Raji (cell line): ENCODE measurements around the gene EFCAB6.

Experiments
- POLR2A ChIP-seq: IDR thresholded peaks from 2 replicates; pipeline ENCODE4 v1.6.1; 2011; ENCODE audit warnings: low read depth, low read length, control low read depth; ENCODE audit not compliant: insufficient read depth

The EFCAB6 gene

GRCh38 chr22:43753688-43754087 lies 58.4 kb downstream of the EFCAB6 start:
- no peak for TF ChIP-seq POLR2A

- no peak for TF ChIP-seq POLR2A
Measured at GRCh38 chr22:43750751-43751150, 61.4 kb downstream of the EFCAB6 start.

- no peak for TF ChIP-seq POLR2A
Measured at GRCh38 chr22:43749473-43749872, 62.6 kb downstream of the EFCAB6 start.

- TF ChIP-seq POLR2A = no peak
Measured at GRCh38 chr22:43747877-43748276, 64.2 kb downstream of the EFCAB6 start.

GRCh38 chr22:43747058-43747457 lies 65.0 kb downstream of the EFCAB6 start:
- TF ChIP-seq POLR2A = no peak

GRCh38 chr22:43745783-43746356 lies 66.2 kb downstream of the EFCAB6 start:
- TF ChIP-seq POLR2A = no peak

- TF ChIP-seq POLR2A = no peak
Measured at GRCh38 chr22:43745411-43745770, 66.7 kb downstream of the EFCAB6 start.

GRCh38 chr22:43744700-43745410 lies 67.2 kb downstream of the EFCAB6 start:
- TF ChIP-seq POLR2A = no peak

- TF ChIP-seq POLR2A = no peak
Measured at GRCh38 chr22:43743929-43744643, 68.0 kb downstream of the EFCAB6 start.

GRCh38 chr22:43743131-43743530 lies 69.0 kb downstream of the EFCAB6 start:
- TF ChIP-seq POLR2A = no peak

- TF ChIP-seq POLR2A = no peak
Measured at GRCh38 chr22:43742154-43742950, 69.8 kb downstream of the EFCAB6 start.

GRCh38 chr22:43740587-43741270 lies 71.4 kb downstream of the EFCAB6 start:
- TF ChIP-seq POLR2A = no peak

GRCh38 chr22:43739851-43740379 lies 72.2 kb downstream of the EFCAB6 start:
- TF ChIP-seq POLR2A = no peak

GRCh38 chr22:43737150-43737828 lies 74.8 kb downstream of the EFCAB6 start:
- no peak for TF ChIP-seq POLR2A
